HG03097 (cell line): ENCODE results near the gene PCIF1.

Source experiments
- ATAC-seq: cut with Tn5 transposase; IDR thresholded peaks from one replicate; pipeline ENCODE4 v1.9.1; 2021; ENCODE audit not compliant: unreplicated experiment, low FRiP score

The PCIF1 gene

DNA sequence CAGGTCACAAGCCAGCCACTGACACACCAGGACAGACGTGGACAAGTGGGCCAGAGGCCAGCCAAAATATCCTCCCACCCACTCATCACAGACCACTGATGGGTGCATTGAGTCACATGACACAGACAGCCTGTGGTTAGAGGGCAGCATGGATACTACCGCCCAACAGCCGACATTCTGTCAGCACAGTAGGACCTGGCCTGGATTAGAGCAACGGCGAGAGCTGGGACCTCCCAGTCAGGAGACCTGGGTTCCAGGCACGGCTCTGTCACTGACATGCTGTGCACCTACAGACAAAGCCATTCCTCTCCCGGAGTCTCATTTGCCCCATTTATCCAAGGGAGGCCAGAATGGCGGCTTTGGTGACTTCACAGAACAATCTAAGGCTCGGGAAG, 29.5 kb downstream of the PCIF1 start:
- ATAC-seq, result no peak

GRCh38 chr20:45965169-45966002, 30.9 kb downstream of the PCIF1 start:
- no peak for ATAC-seq

DNA sequence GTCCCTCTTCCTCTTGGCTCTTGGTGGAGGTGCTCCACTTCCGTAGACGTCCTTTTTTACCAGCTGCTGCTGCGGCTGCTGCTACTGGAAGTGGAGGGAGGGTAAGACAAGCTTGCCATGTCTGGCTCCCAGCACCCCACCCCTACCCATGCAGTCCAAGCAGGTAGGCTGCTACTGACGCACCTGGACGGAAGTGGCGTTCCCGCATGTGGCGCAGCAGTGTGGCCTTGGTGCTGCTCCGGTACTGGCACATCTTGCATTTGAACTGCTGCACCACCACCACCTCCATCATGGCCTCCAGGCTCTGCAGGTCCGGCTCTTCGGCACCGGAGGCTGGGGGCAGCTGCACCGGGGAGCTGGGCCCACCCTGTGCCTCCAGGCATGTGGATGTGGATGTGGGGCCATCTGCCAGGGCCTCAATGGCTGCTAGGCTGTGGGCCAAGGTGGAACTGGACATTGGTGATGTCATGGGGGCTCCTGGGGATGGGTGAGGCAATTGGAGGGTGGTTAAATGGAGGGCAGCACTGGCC, 33.1 kb downstream of the PCIF1 start:
- no peak for ATAC-seq

DNA sequence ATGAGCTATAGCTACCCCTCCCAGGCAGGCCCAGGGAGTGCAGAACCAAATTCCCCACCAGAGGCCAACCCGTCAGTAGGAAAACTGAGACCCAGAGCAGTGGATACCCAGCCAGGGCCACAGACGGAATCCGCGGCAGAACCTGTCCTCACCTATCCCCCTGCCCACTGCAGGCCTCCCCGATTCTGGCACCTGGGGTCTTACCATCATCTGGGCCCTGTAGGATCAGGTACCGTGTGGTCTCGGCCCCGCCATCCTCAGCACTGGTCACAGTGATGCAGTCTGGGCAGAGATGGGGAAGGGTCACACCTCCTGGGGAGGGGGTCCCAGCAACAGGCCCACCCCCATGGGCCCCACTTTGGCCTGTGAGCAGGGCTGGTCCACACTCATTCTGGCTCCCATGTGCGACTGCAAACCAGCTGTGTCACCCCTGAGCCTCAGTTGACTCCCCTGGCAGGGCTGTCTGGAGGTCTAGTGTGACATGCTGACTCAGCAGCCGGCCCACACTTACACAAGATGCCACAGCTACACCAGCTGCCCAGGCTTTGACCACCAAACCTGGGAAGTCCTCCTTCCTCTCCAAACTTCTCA, 33.7 kb downstream of the PCIF1 start:
- no peak for ATAC-seq

- no peak for ATAC-seq
Observed at GRCh38 chr20:45968801-45969711, 34.6 kb downstream of the PCIF1 start.

DNA sequence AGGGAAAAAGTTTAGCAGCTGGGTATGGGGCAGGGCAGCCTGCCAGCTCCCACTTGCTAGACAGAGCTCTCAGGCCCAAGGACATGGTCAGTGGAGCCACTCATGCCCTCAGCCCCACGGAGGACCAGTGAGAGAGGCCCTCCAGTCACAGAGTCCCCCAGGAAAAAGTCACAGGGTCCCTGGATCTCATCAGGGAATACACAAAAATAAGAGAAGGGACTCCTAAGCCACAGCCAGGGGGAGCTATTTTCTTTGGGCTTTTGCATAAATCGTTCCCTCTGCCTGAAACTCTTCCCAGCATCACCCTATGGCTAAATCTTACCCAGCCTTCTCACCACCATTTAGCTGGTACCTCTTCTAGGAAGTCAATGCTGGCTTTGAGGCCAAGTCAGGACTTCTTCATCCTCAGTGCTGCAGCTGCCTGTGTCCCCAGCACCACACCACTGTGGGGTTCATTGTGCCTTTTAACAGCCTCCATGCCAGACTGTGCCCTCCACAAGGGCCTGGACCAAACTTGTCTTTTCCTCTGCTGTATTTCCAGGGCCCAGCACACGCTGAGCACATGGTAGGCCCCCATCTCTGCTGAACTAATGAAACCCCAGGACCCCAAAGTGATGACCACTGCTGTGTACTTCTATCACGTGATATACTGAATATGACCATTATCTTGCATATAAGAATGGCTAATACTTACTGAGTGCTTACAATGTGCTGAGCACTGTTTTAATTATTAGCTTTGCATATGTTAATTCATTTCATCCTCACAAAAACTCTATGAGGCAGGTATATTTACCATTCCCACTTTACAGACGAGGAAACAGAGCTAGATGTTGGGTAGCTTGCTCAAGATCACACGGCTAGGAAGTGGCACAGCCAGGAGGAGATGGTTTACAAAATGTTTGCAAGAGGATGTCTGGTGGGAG, 35.5 kb downstream of the PCIF1 start:
- ATAC-seq, result no peak

DNA sequence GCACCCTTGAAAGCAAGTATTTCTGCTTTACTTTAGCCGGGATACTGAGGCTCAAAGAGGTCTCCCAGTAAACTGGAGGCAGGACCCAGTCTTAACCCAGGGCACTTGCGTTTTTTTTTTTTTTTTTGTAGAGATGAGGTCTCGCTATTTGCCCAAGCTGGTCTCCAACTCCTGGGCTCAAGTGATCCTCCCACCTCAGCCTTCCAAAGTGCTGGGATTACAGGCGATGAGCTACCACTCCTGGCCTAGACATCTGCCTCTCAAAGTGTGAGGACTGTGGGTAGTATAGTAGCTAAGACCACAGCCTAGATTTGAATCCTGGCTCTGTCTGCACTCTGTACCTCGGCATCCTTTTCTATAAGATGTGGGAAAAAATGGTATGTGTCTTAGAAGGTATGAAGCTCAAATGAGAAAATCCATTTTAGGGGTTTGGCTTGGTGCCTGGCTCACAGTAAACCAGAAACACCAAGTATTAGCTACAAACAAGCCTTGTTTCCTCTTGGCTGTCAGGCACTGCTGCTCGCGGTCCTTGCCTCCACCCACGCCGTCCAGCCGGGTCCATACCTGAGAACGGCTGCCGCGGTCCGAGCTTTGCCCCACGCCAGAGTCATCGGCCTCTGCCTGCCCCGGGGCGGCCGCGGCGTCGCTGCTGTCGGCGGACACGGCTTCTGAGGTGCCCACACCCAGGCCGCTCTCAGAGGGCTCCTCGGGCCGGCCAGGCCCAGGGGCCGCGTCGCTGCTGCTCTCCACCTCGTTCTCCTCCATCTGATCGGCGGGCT, 36.4 kb downstream of the PCIF1 start:
- ATAC-seq, result no peak

DNA sequence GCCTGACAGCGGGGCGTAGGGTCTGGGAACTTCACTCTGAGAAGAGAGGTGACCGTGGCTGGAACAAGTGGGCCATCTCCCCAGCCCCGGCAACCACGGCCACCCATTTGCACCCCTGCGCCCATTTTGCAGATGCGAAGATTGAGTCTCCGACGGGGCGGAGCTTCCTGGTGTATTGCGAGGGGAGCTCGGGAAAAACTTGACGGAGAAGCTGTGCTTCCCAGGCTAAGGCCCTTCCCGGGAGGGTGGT, 36.9 kb downstream of the PCIF1 start:
- ATAC-seq, result no peak

DNA sequence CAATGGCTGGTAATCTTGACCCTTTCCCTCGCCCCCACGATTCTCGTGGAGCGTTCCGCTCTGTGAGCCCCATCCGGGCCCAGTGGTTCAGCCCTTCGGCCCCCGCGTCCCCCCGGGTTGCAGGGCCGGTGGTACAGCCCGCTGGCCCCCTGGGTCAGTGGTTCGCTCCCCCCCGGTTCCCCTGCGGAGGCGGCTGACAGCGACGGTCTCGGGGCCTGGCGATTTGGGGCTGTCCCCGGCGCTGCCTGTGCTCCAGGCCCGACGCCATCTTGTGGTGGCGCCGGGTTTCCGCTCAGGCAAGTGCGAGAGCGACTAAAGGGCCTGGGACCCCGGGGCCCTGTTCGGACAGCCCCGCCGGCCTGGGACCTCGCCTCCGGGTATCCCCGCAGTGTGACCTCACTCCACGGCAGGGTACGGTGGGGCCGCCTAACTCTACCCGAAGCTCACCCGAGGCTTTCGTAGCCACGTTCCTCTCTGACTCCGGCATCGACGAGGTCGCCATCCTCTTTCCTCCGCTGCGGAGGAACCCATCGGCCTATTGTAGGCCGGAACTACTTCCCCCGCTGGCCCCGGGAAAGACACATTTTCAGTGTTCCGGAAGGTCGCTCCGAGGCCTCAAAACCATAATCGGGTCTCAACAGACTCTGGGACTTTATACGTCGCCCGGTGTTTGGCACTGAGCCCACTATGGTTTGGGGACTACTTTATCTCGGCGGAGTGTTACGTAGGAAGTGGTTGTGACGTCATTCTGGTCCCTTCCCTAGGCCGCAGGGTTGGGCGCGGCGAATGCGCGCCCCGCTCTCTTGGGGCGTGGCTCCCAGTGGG, 37.4 kb downstream of the PCIF1 start, which contains the start of gene ZNF335:
TSS of gene ZNF335 (minus strand) at position 529 of the 825 bp plus-strand sequence. CDS start 793 bp downstream, outside the sequence.
- peak; percentile 68 for ATAC-seq

DNA sequence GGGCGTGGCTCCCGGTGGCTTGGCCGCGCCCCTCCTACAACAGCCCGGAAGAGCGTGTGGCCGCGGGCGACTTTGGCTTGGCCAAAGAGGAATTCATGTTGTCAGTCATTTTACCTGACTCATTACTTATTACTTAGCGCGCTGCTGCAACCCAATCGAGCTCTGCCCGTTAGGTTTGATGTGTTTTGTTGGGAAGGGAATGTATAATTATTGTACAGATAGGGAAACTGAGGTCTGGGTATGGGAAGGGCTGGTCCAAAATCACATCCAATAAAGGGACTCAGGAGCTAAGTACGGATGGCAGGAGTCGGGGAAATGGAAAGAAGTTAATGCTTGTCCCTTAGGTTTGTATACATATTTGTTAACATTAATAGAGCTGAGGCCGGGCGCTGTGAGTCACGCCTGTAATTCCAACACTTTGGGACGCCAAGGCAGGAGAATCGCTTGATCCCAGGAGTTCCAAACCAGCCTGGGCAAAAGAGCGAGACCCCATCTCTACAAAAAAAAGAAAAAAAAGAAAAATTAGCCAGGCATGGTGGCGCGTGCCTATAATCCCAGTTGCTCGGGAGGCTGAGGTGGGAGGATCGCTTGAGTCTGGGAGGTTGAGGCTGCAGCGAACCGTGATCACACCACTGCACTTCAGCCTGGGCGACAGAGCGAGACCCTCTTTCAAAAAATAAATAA, 38.2 kb downstream of the PCIF1 start:
- no peak for ATAC-seq

GRCh38 chr20:45974896-45975565, 40.5 kb downstream of the PCIF1 start:
- ATAC-seq, result no peak

- no peak for ATAC-seq
Observed at GRCh38 chr20:45975686-45976085, 41.2 kb downstream of the PCIF1 start.

DNA sequence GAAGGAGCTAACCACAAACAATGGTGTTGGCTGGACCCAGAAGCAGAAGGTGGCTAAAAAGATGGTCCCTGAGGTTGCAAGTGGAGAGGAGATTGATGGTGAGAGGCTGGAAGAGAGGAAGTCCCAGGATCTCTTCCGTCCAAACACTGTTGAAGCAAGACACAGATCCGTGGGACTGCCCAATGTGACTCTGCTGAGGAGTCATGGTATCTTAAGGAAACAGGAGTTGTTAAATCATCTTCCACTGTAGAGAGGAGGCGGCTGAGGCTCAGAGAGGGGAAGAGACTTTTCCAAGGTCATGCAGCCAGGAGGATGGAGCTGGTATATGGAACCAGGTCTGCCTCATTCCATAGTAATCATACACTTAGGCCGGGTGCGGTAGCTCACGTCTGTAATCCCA, 41.6 kb downstream of the PCIF1 start:
- no peak for ATAC-seq

DNA sequence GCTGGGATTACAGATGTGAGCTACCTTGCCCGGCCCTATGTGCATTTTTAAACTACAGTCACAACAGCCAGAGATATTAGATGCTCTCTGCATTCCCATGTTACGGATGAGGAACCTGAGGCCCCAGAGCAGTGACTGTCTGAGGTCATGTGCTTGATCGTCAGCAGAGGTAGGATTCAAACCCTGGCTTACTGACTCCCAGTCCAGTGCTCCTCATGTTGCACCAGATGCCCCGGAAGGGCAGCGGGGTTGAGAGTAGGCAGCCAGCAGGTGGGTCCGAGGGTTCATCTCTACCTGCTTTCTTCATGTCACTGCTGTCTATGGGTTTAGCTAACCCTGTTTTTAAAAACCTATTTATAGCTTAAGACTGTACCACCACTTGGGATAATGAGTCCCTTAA, 46.8 kb downstream of the PCIF1 start:
- no peak for ATAC-seq

- no peak for ATAC-seq
Observed at GRCh38 chr20:45983279-45983743, 48.8 kb downstream of the PCIF1 start.

GRCh38 chr20:45985573-45985972, 51.1 kb downstream of the PCIF1 start:
- no peak for ATAC-seq

DNA sequence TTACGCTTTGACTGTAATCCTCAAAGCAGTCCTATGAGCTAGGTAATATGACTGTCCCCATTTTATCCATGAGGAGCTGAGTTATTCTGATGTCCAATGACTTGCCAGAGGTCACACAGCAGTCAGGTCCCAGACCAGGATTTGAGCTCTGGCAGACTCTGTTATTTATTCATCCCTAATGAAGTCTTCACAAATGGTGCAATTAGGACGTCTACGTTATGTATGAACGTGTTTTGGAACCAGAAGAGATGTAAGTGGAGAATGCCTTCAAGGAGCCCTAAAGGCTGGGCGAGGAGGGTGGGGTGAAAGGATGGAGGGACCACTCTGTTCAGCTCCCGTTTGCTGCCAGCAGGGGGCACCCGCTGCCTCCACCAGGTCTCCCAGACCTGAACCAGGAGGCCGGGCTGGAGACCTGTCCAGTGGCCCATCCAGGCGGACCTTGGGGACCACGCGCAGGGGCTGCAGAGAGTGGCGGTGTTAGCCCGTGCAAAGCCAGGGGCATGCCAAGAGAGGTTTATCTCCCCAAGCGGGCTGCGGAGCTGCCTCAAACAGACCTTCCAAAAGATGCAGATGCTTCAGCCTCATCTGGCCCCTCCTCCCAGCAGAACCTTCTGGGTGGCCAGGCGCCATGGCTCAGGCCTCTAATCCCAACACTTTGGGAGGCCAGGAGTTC, 52.8 kb downstream of the PCIF1 start:
- ATAC-seq, result no peak
